Stimulated activated CD4-positive, alpha-beta T cell treated with anti-CD3 and anti-CD28 coated beads, Interleukin-1b, Interleukin-23, amount 100 ng/mL, for 48 hours (primary cell): ENCODE measurements around the gene FAM111B.
"Not testable (repeated sequence)": the region's sequence is repeated elsewhere in the genome, so short reads cannot be mapped to it uniquely, and the experiment has no call there.

Experiments
- DNase-seq: peaks from one replicate; pipeline ENCODE4 v3.0.0-alpha.2; 2020

The FAM111B gene

DNA sequence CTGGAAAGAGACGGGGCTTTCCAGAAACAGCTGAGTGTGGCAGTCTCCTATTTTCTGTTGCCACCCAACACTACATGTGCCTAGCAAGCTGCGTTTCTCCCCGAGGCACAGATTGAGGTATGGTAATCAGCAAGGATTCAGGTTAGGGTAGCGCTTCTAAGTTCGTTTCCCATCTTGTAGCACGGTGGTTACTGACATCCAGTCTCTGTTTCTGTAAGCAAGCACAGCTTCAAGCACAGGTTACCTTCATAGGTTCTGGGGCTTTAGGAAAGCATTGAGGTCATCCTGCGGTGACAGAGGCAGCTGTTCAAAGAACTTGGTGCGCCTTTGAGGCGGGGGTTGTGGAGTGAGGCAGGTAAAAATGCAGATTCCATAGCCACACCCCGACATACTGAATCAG, 684 bp downstream of the FAM111B start:
- DNase-seq = peak; percentile 20

DNA sequence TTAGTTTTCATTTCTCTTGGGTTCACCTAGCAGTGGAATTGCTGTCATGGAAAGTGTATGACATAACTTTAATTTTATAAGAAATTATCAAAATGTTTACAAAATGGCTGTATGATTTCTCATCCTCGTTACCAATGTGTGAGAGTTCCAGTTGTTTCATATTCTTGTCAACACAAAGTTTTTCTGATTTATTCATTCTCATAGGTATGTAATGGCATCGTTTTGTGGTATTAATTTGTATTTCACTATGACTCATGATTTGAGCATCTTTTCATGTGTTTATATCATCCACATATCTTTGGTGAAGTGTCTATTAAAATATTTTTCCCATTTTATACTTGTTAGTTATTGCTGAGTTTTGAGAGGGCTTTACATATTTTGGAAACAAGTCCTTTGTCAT, 5.5 kb downstream of the FAM111B start:
- DNase-seq = no peak

DNA sequence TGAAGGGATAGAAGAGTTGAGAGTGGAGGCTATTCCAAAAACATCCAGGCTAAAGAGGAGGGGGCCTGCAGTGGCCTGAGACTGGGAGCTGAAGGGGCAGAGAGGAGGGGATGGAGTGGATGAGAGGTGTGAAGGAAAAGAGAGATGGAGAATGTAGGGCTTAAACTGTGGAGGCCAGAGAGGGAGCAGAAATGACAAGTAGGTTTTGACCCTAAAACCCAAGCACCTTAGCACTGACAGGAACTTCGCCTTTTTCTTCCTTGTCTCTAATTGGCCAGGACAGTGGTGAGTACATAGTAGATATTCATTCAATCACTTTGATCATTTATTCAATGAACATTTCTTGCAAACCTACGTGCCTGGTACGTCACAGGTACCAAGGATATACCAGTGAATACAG, 7.3 kb downstream of the FAM111B start:
- DNase-seq = no peak

DNA sequence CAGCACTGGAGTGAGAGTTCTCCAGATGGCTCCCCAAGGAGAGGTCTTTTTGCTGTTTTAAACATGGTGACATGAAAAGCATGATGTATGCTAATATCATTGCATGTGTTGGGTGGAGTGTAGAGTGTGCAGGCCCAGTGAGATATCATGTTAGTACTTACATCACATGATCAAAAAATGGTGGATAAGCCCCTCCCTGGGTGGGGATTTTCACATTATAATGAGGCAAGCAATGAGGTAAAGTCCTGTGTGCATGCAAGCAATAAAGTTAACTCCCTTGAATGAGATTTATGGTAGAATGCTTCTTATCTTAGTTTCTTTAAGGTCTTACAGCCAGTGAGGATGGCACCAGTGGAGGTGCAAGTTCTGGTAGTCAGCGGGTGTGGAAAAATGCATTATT, 8.5 kb downstream of the FAM111B start:
- DNase-seq = no peak

DNA sequence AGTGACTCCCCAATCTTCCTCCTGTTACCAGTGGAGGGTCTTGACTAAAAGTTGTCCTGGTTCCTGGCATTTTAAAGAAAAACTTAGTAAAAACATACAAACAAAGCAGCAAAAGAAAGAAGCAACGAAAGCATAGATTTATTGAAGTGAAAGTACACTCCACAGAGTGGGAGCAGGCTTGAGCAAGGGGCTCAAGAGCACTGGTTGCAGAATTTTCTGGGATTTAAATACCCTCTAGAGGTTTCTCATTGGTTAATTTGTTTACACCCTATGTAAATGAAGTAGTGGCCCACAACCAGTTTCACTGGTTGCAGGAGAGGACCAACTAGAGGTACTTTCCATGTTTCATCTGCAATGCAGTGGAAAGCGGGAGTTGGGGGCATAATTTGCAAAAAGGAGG, 10.7 kb downstream of the FAM111B start:
- DNase-seq = no peak

DNA sequence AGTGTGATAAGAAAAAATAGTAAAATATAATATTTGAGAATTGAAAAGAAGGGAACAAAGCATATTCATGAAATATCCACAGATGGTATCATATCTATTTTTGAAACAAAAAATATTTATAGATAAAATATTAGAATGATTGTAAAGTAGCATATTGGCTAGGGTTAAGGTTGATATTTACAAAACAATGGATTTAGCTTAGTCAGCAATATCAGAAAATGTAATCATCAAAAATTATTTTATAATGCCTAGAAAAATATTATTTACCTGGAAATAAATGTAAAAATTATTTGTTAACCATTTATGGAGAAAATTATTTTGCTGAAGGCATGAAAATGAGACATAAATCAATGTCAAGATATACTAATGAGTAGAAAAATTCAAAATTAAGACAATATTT, 12.8 kb downstream of the FAM111B start:
- DNase-seq = no peak

DNA sequence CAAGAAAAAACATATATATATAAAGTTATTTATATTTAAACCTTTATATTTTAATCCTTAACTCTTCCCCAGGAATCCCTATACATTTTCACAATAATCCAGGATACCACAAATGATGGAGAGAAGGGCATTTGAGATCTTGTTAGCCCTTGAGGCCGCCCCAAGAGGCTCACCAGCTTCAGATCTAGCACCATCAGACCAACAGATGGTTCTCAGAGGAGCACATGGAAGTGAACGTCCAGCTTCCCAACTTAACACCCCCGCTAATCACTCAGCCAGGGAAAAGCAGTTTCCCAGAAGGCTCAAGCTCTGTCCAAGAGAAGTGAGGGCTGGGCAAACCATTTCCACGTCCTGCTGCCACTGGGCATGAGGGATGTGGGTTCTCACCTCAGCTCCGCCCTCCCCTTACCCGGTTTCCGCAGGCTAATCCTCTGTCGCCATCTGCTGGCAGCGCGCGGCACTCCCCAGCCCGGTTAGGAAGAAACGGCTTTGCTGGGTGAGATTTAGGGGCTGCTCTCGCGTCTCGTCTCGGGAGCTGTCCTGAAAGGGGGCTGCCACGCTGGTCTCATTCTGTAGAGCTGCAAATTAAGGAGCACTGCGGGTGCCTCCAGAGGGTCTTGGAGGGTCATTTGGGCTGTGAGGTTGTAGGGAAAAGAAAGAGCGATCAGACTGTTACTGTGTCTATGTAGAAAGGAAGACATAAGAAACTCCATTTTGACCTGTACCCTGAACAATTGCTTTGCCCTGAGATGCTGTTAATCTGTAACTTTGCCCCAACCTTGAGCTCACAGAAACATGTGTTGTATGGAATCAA, 28.8 kb downstream of the FAM111B start:
- DNase-seq = peak; percentile 84

DNA sequence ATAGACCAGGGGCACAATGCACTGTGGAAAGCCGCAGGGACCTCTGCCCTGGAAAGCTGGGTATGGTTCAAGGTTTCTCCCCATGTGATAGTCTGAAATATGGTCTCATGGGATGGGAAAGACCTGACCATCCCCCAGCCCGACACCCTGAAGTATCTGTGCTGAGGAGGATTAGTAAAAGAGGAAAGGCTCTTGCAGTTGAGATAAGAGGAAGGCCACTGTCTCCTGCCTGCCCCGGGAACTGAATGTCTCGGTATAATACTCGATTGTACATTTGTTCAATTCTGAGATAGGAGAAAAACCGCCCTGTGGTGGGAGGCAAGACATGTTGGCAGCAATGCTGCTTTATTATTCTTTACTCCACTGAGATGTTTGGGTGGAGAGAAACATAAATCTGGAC, 29.5 kb downstream of the FAM111B start:
- DNase-seq = not testable (repeated sequence)

DNA sequence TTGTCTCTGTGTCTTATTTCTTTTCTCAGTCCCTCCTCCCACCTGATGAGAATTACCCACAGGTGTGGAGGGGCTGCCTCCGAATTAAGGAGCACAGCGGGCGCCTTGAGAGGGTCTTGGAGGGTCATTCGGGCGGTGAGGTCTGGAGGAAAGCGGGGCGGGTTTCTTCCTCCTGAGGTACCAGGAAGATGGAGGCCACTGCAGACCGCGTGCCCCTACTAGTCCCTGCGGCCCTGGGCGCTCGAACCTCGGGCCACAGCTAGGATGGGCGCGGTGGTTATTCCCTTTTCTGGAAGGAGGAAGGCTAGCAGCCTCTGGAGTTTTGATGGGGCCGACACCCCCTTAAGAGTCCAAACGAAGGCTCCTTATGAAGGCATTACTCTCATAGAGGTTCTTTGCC, 30.2 kb downstream of the FAM111B start:
- DNase-seq = no peak

DNA sequence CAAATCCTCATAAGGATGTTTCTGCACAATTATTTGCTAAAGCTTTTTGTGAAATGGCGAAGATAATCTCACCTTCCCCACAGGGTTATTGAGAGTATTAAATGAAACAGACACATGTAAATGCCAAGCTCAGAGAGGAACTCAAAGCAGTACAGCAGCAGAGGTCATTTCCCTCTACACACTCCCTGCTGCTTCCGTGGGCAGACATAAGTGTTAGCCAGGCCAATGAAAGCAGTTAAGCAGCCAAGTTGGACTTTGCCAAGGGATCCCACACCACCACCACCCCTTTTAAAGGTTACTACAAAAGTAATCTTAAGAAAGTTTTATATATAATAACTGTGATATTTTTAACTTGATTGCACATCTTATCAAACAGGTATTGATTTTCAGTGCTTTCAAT, 31.6 kb downstream of the FAM111B start:
- DNase-seq = no peak

DNA sequence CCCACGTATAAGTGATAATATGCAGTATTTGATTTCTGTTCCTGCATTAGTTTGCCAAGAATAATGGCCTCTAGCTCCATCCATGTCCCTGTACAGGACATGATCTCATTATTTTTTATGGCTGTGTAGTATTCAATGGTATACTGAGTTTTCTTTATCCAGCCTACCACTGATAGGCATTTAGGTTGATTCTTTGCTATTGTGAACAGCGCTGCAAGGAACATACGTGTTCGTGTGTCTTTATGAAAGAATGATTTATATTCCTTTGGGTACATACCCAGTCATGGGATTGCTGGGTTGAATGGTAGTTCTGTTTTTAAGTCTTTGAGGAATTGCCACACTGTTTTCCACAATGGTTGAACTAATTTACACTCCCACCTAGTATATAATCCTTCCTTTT, 34.2 kb downstream of the FAM111B start:
- DNase-seq = no peak

DNA sequence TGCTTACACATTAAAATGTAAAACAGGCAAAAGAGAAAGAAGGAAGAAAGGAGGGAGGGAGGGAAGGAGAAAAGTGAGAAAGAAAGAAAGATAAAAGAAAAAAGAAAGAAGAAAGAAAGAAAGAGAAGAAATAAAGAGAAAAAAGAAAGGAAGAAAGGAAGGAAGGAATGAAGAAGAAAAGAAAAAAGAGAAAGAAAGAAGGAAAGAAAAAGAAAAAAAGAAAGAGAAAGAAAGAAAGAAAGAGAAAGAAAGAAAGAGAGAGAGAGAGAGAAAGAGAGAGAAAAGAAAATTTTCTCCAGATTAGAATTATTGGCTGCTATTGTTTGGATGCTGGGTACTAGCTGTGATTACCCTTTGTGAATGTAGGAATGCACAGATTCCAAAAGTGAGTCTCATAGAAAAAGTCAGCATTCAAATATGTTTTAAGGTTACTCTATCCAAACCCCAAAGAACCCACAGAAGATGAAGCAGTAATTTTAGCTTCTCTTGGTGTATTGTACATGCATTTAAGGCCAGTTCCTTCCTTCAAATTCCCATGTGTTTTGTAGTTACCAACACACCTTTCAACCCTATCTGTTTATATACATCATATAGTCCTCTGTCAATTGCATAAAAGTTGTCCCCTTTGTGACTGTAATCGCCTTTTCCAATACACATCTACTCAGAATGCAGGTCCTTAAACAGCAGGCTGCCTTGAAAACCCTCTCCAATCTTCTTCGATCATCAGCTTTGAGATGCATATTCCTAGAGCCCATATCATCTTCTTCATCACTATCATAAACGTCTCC, 34.8 kb downstream of the FAM111B start:
- DNase-seq = no peak

DNA sequence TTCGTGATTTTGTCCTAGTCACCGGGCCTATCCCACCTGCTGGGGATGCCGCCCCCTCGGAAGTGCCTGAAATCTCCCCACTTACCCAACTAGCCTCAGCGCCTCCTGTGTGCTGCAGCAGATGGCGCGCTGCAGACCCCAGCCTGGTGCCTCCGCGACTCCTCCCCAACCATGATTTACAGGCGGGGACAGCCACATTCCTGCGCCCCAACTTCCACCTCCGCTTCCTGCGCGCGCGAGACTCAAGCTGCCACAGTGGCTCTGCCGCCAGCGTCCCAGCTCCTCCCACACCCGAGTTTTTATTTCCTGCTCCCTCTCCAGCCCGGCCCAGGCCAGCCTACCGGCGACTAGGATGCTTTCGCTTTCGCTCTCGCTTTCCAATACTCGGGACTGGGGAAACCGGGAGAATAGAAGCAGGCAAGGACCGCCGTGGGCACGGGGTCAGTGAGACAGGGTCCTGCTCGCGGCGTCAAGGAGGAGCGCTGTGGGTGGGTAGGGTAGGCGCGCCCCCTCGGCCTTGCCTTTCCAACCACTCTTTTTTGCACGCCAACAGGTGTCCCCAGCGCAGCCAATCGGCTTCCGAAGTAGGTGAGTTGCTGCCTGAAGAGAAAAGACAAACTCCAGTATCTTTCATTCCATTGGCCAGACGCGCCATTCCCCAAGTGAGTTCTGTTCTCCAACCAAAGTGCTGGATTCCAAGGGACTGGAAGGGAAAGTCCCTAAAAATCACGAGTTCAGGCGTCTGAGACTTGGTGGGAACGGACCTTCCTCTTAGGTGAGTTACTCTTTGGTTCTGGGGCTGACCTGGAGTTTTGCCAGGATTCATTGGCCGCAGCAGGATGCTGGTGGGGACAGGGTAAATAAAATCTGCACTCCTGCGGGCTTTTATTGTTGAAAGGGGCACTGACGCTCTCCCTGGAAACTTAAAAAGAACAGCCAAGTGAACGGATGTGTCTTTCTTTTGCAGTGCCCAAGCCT, 35.8 kb downstream of the FAM111B start, which contains the start of gene FAM111A:
TSS of gene FAM111A (plus strand) at position 327 of the 978 bp plus-strand sequence. CDS start 6,017 bp downstream, outside the sequence.
- peak; percentile 84 for DNase-seq

DNA sequence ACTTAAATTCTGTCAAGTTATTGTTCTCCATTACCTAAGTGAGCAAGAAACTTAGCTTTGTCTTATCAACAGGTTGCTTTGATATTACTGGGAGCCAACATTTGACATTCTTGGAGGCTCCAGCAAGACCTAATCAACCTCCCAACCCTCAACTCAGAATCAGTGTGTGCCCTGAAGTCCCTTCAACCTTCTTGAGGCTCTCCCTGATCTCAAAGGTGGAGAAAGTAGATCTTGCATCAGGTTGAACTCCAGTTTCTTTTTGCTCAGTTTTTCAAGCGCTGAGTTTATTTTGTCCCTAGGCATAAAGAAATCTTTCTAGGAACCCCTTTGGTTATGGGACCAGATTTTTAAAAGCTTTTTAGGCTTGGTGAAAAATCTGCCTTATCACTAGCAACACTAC, 37.1 kb downstream of the FAM111B start:
- no peak for DNase-seq

DNA sequence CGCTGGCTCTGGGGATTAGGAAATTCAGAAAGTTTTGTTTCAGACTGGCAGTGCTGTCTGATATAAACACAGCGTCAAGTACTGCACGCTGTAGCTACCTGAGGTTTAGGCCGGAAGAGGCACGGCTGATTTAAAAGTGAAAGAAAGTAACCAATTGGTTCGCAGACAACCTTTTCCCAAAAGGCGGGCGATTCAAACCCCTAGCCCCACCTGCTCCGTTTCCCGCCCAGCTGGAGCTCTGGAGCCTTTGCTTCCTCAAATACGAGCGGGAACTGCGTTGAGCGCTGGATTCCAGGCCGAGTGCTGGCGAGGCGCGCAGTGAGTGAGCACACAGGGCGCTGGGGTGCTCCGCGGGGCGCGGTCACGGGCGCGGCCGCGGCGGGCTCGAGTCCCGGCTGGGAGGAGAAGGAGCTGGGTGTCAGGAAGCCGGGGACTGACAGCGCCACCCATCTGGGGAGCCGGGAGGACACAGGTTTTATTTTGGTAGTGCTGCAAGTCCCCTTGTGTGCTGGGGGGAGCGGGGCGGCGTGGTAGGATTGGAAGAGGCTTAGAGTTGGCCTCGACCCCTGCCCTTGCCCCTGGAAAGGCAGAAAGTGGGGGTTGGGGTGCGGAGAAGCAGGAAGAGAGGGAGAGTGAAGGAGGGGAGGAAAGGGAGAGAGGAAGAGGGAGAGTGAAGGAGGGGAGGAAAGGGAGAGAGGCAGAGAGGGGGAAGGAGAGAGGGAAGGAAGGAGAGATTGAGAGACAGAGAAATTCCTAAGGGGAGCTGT, 37.7 kb downstream of the FAM111B start:
- peak; percentile 77 for DNase-seq

DNA sequence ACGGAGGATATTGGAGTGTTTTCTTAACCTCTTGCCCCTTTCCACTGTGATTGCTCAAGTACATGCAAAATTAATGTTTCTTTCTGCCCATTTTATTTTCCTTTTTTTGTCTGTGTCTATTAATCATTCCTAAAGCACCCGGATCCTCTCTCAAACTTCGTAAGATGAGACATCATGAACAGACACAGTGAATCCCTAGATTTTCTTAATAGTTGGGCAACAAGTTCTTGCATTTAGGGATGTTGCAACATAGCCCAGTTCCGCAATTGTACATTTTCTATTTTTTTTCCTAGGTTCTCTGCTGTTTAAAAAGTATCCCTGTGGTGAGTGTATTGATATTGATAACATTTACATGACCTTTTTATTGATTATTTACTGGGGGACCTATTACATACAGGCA, 38.5 kb downstream of the FAM111B start:
- no peak for DNase-seq

DNA sequence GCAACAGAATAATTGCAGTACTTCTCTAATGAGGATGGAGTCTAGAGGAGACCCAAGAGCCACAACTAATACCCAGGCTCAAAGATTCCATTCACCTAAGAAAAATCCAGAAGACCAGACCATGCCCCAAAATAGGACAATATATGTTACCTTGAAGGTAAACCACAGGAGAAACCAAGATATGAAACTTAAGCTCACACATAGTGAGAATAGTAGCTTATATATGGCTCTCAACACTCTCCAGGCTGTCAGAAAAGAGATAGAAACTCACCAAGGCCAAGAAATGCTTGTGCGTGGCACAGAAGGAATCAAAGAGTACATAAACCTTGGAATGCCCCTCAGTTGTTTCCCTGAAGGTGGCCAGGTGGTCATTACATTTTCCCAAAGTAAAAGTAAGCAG, 44.7 kb downstream of the FAM111B start:
- DNase-seq = no peak

DNA sequence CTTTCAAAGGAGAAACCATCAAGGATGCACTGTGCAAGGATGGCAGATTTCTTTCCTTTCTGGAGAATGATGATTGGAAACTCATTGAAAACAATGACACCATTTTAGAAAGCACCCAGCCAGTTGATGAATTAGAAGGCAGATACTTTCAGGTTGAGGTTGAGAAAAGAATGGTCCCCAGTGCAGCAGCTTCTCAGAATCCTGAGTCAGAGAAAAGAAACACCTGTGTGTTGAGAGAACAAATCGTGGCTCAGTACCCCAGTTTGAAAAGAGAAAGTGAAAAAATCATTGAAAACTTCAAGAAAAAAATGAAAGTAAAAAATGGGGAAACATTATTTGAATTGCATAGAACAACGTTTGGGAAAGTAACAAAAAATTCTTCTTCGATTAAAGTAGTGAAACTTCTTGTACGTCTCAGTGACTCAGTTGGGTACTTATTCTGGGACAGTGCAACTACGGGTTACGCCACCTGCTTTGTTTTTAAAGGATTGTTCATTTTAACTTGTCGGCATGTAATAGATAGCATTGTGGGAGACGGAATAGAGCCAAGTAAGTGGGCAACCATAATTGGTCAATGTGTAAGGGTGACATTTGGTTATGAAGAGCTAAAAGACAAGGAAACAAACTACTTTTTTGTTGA, 45.4 kb downstream of the FAM111B start:
- DNase-seq = peak; percentile 31

DNA sequence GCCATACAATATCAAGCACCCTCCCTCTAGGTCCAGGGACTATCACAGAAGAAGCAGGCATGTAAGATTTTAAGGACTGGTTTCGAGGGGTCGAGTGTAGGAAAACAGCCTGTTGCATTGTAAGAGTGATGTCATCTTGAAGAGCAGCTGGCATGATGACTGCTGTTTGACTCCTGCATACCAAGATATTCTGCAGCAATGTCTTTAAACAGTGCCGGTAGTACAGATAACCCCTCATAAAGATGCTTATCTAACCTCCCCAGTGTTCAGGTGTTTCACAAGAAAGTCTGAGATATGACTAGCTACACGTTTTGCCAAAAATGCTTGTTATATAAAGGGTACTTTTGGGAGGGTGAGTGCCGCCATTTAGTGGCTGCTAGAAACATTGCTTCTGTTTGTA, 47.6 kb downstream of the FAM111B start:
- DNase-seq = no peak

DNA sequence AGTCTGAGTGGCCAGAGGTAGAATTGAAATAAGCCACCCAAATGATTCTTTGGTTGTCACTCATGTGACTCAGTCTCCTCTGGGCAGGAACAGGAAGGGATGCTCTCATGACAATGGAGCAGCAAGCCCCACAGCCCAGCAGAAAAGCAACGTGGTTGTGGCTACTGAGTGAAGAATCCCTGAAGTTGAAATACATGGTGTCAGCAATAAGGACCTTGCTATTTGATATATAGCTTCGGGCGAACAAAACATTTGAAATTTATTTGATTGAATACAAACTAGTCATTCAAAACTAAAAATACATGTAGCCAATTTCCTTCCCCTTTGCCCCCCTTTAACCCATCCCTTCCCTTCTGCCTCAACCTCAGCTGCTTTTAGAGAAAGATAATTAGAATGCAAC, 50.4 kb downstream of the FAM111B start:
- DNase-seq = no peak

DNA sequence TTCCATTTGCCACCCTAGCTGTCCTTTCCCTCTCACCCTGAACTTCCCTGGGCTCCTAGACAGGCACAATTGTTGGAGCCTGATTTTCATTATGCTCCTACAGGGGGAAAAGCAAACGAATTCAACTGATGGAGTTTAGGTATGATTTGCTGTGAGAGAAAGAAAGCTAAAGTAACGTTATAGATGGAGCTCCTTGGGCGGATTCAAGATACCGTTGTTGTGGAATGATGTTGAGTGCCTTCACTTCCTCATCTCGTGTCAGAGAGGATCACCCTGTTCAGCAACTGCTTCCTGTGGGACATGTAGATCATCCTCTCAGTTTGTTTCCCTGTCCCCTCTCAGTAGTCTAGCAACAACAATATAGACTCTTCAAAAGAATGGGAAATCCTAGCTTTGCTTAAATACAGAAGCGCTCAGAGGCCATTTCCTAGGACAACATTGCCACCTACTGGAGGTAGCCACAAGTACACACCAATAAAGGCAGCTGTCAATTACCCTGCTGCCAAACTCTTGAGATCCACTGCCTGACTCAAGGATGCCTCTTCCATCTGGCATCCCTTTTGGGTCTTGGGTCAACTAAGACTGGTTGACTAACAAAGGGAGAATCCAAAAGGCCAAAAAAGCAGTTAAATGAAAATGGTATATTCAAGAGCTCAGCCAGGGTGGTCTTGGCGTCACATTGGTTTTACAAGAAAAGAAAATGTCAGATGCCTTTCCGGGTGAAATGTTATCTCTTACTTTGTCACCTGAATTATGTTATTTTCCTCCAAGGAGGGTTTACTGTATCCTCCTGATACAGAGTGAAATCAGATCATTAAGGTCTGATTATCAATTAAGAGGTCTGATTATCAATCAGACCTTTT, 51.4 kb downstream of the FAM111B start:
- peak; percentile 52 for DNase-seq
